Measurements from ENCODE around the gene NHP2. TPM values are rescaled to one million over a fixed set of nuclear protein-coding genes. Genes with fewer than 3 reads are reported as not detected.
A peak's percentile ranks its signal among the peaks of the same experiment; 100 is the strongest.

The NHP2 gene
- total RNA-seq, 4 donors from 2014 or later = 157 to 261 (median 241) TPM

DNA sequence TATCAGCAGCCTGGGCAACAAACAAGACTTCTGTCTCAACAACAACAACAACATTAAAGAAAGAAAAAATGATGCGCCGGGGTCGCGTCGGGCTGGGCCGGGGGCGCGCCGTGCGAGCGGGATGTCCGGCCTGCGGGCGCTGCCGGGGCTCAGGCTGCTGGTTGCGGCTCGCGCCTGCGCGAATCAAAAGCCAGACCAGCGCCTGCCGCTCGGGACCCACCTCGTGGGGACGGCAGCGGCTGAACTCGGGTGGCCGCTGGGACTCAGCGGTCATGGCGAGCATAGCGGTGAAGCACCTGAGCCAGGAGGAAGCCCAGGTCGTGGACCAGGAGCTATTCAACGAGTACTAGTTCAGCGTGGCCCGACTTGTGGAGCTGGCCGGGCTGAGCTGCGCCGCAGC is 11.9 kb upstream of the NHP2 start:
- H3K27me3 ChIP-seq = peaks cover 0 to 13% (median 9%) of the 10 kb centered on the region in 3 donors
- H3K4me1 ChIP-seq = peaks cover 0 to 3% of the 10 kb centered on the region in 2 donors
- DNase-seq (no peak), ATAC-seq (no peak)
- in situ Hi-C loops (cut with MboI; ENCODE audit: low sequenced_read_pairs in 4 of 4) = loop anchor here in 2 of 4 donors (5.0 kb wide), 2 partner anchors 88 to 98 kb away; no protein-coding TSS in a partner anchor
- no peak overlapping the region for H3K27ac ChIP-seq
- H3K9me3 ChIP-seq = no peaks in the 10 kb centered on the region
- H3K36me3 ChIP-seq = no peaks in the 10 kb centered on the region
- intact Hi-C loops (cut with DNase I; ENCODE audit: low total_unique reads) = no loop called here
- TF ChIP-seq POLR2A (IDR thresholded peaks at IDR 0.05) = no peak
- TF ChIP-seq, protein P1, sequence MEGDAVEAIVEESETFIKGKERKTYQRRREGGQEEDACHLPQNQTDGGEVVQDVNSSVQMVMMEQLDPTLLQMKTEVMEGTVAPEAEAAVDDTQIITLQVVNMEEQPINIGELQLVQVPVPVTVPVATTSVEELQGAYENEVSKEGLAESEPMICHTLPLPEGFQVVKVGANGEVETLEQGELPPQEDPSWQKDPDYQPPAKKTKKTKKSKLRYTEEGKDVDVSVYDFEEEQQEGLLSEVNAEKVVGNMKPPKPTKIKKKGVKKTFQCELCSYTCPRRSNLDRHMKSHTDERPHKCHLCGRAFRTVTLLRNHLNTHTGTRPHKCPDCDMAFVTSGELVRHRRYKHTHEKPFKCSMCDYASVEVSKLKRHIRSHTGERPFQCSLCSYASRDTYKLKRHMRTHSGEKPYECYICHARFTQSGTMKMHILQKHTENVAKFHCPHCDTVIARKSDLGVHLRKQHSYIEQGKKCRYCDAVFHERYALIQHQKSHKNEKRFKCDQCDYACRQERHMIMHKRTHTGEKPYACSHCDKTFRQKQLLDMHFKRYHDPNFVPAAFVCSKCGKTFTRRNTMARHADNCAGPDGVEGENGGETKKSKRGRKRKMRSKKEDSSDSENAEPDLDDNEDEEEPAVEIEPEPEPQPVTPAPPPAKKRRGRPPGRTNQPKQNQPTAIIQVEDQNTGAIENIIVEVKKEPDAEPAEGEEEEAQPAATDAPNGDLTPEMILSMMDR (IDR thresholded peaks at IDR 0.05 in 4 of 5, conservative IDR thresholded peaks at IDR 0.05 in 1 of 5) = no peak
- H3K4me3 ChIP-seq = no peak overlapping the region

DNA sequence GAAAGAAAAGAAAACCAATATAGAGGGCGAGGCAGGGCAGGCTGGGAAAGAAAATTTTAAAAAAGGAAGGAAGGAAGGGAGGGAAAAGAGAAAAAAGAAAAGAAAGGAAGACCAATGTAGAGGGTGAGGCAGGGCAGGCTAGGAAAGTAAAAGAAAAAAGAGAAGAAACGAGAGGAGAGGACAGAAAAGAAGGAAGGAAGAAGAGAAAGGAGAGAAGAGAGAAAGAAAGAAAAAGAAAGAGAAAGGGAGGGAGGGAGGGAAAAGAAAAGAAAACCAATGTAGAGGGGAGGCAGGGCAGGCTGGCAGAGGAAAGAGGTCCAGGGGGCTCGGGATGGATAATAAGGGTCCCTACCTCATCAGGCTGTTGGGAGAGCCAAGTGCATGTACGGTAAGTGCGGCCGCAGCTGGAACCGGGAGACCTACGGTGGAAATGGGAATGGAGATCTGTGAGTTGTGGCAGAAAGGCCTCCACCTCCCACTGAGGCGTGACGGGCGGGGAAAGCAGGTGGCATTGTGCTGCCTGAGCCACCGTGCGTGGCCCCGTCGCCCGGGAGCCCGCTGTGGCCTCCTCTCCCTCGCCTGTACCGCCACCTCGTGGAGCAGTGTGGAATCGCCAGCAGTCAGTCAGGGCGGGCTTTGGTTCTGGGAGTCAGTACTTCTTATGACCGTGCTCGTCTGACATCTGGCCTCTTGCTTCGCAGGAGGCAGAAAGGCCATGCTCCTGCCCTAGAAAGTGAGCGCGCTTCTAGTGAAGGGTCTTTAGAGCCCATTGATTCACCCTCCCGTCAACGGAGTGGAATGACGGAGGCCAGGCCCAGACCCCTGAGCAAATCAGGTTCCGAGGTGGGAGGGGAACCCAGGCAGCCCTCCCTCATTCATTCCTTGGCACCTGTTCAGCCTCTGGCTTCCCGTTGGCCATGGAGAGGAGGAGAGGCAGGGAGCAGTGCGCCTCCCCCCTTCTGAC is 10.4 kb upstream of the NHP2 start:
- DNase-seq (peak; percentile 64 to 75), ATAC-seq (peak; percentile 93 to 95)
- Histone ChIP-seq H3K4me1 (peaks cover 0 to 3% of the 10 kb centered on the region in 2 donors), H3K4me3 (peak overlapping the region in 3 of 4 donors; percentile 5 to 49 (median 39)), H3K27me3 (peaks cover 0 to 13% (median 9%) of the 10 kb centered on the region in 3 donors), H3K36me3 (no peaks in the 10 kb centered on the region), H3K27ac (no peak overlapping the region), H3K9me3 (no peaks in the 10 kb centered on the region)
- in situ Hi-C loops (cut with MboI; ENCODE audit: low sequenced_read_pairs in 4 of 4) = loop anchor here in 2 of 4 donors (5.0 kb wide), 1 partner anchor 87 kb away; no protein-coding TSS in a partner anchor
- intact Hi-C loops (cut with DNase I; ENCODE audit: low total_unique reads) = loop anchor here (1.0 kb wide), 2 partner anchors 43 to 88 kb away; no protein-coding TSS in a partner anchor
- no peak for TF ChIP-seq POLR2A (IDR thresholded peaks at IDR 0.05)
- TF ChIP-seq, protein P1 (IDR thresholded peaks at IDR 0.05 in 4 of 5, conservative IDR thresholded peaks at IDR 0.05 in 1 of 5) = peak; percentile 94 to 100 (median 98)

DNA sequence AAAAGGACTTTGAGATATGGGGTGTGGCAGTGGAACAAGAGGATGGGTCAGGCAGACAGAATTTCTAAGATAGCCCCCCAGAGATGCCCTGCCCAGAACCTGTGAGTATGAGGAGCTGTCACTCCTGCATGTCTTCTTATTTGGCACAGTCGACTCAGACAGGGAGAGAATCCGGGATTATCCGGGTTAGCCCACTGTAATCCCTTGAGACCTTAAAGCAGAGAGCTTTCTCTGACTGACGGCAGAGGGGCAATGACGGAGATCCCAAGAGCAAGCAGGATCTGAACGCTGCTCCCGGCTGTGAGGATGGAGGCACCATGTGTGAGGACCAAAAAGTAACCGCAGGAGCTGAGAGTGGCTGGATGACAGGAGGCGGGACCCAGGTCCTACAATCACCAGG is 8.8 kb upstream of the NHP2 start:
- H3K4me1 ChIP-seq = peaks cover 0 to 3% of the 10 kb centered on the region in 2 donors

DNA sequence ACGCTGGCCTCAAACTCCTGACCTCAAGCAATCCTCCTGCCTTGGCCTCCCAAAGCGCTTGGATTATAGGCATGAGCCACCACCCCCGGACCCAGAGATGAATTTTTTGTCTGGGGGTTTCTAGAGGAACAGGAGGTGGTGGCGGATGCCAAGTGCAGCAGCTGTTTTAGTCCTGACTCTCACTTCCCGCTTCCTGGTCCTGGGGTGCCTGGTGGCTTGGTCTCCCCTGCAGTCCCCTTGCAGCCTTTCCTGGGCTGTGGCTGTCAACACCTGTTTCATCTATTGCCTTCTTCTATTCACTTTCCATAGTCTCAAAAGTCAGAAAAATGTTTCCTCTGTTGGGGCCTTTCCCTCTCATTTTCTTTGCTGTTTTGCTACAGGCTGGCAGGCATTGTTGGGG is 6.5 kb upstream of the NHP2 start:
- TF ChIP-seq, protein P1 (IDR thresholded peaks at IDR 0.05 in 4 of 5, conservative IDR thresholded peaks at IDR 0.05 in 1 of 5) = no peak
- TF ChIP-seq POLR2A (IDR thresholded peaks at IDR 0.05) = no peak
- intact Hi-C loops (cut with DNase I; ENCODE audit: low total_unique reads) (no loop called here), in situ Hi-C loops (cut with MboI; ENCODE audit: low sequenced_read_pairs in 4 of 4) (loop anchor here in 2 of 4 donors (5.0 kb wide), 1 partner anchor 83 kb away; no protein-coding TSS in a partner anchor)
- DNase-seq (no peak), ATAC-seq (no peak)
- peaks cover 0 to 7% (median 6%) of the 10 kb centered on the region in 3 donors for H3K27me3 ChIP-seq
- H3K27ac ChIP-seq = no peak overlapping the region
- H3K4me1 ChIP-seq = peaks cover 0 to 3% of the 10 kb centered on the region in 2 donors
- no peaks in the 10 kb centered on the region for H3K36me3 ChIP-seq
- no peak overlapping the region for H3K4me3 ChIP-seq
- no peaks in the 10 kb centered on the region for H3K9me3 ChIP-seq

More for the DNA sequence above, 8.8 kb upstream of the NHP2 start:
- Histone ChIP-seq H3K36me3 (no peaks in the 10 kb centered on the region), H3K27ac (no peak overlapping the region), H3K27me3 (peaks cover 0 to 13% (median 9%) of the 10 kb centered on the region in 3 donors), H3K9me3 (no peaks in the 10 kb centered on the region), H3K4me3 (no peak overlapping the region)
- ATAC-seq (no peak), DNase-seq (no peak)
- TF ChIP-seq, protein P1 (IDR thresholded peaks at IDR 0.05 in 4 of 5, conservative IDR thresholded peaks at IDR 0.05 in 1 of 5) = no peak
- TF ChIP-seq POLR2A (IDR thresholded peaks at IDR 0.05) = no peak
- in situ Hi-C loops (cut with MboI; ENCODE audit: low sequenced_read_pairs in 4 of 4) (loop anchor here in 2 of 4 donors (5.0 kb wide), 1 partner anchor 85 kb away; no protein-coding TSS in a partner anchor), intact Hi-C loops (cut with DNase I; ENCODE audit: low total_unique reads) (no loop called here)
